ENCODE results near the gene IPMK.

Gene IPMK

DNA sequence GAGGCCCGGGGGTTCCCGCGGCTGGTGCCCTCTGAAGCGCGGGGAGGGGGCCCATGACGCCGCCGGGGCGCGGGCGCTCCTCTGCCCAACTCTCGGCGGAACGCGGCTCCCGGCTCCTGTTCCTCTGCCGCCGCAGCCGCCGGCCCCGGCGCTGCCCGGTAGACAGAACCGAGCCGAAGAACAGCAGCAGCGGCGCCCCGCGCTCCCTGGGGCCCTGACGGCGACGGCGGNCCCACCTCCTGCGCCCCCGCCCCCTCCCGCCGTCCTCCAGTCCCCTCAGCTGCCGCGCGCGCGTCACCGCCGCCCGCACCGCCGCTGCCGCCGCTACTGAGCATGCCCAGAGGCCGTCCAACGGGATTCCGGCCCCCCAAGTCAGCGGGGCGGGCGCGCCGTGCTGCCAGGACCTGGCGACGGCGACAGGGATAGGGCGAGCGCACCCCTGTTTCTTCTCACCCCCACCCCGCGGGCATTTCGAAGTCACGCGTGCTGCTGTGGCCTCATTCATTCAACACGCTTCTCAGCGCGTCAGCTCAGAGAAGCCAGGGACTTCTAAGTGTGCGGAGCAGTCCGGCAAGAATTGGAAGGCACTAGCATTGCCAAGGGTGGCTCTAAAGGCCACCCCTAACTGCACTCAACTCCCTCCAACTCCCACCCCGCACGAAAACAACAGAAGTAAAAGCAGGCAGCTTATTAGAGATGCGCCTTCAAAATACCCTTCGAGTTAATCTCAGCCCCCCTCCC lies at the start of gene IPMK:
Gene IPMK (minus strand): TSS at position 182 of the 741 bp plus-strand sequence. CDS start 283 bp downstream, outside the sequence.
- TF ChIP-seq, protein P1, sequence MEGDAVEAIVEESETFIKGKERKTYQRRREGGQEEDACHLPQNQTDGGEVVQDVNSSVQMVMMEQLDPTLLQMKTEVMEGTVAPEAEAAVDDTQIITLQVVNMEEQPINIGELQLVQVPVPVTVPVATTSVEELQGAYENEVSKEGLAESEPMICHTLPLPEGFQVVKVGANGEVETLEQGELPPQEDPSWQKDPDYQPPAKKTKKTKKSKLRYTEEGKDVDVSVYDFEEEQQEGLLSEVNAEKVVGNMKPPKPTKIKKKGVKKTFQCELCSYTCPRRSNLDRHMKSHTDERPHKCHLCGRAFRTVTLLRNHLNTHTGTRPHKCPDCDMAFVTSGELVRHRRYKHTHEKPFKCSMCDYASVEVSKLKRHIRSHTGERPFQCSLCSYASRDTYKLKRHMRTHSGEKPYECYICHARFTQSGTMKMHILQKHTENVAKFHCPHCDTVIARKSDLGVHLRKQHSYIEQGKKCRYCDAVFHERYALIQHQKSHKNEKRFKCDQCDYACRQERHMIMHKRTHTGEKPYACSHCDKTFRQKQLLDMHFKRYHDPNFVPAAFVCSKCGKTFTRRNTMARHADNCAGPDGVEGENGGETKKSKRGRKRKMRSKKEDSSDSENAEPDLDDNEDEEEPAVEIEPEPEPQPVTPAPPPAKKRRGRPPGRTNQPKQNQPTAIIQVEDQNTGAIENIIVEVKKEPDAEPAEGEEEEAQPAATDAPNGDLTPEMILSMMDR (conservative IDR thresholded peaks at IDR 0.05; ENCODE audit: low read depth, low read length): no peak
- peak within 1 kb of the TSS; percentile 83 for H3K4me3 ChIP-seq (ENCODE audit: low read length)
- DNase-seq (ENCODE audit: low read depth): peak; percentile 33

DNA sequence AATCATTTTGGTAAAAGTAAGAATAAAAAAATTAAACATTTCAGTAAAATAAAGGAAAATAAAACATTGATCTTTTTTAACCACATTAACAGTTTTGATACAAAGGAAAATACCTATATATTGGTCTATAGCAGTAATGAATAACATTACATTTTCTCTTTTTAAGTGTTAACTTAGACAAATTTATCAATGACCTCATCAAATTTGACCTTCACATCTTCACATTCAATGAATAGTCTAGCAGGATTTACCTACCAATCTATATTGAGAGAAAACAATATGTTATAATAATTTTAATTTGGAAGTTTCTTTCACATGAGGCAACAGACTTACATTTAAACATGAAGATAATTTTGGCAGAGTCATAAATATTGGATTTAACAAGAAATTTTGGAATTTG lies 49.2 kb upstream of the IPMK start:
- no peak overlapping the region for H3K4me3 ChIP-seq (ENCODE audit: low read length)
- DNase-seq (ENCODE audit: low read depth): no peak
- TF ChIP-seq, protein P1 (conservative IDR thresholded peaks at IDR 0.05; ENCODE audit: low read depth, low read length): no peak

- no peak for DNase-seq (ENCODE audit: low read depth)
- no peak overlapping the region for H3K4me3 ChIP-seq (ENCODE audit: low read length)
- TF ChIP-seq, protein P1 (conservative IDR thresholded peaks at IDR 0.05; ENCODE audit: low read depth, low read length): no peak
These were observed 43.3 kb upstream of the IPMK start for GRCh38 chr10:58311026-58311425.

DNA sequence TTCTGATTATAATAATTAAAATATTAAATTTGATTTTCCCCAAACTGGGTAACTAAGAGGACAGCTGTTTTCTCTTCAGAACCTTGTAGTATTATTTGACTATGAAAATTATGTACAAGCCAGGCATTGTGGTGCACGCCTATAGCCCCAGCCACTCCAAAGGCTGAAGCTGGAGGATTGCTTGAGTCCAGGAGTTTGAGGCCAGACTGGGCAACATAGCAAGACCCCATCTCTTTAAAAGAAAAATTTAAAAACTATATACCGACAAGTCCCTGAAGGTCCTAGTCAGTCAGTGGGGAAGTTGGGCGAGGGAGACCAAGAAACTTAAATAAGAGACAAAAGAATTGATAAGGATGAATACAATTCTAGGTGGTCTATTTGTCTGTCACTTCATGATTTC lies 40.0 kb upstream of the IPMK start:
- TF ChIP-seq, protein P1 (conservative IDR thresholded peaks at IDR 0.05; ENCODE audit: low read depth, low read length): no peak
- no peak overlapping the region for H3K4me3 ChIP-seq (ENCODE audit: low read length)
- no peak for DNase-seq (ENCODE audit: low read depth)

GRCh38 chr10:58305821-58306220 lies 38.1 kb upstream of the IPMK start:
- no peak for DNase-seq (ENCODE audit: low read depth)
- TF ChIP-seq, protein P1 (conservative IDR thresholded peaks at IDR 0.05; ENCODE audit: low read depth, low read length): no peak

DNA sequence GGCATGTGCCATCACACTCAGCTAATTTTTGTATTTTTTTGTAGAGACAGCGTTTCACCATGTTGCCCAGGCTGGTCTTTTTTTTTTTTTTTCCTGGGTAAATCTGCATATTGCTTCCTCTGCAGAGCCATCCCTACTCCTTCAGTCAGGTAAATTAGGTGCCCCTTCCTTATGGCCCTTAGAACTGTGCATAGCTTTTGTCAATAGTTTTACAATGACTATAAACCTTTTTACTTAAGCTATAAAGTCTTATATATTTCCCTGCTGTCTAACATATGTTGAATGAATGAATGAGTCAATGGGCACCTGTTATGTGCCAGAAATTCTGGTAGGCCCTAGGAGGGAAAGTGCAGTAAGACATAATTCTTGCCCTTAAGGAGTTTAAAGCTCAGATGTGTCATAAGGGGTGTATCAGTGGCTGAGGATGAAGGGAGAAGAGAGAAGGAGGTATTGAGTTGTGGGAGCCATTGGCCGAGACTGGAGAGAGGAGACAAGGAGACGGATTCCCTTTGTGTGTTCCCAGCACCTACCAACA lies 36.5 kb upstream of the IPMK start:
- DNase-seq (ENCODE audit: low read depth): no peak
- no peak overlapping the region for H3K4me3 ChIP-seq (ENCODE audit: low read length)
- TF ChIP-seq, protein P1 (conservative IDR thresholded peaks at IDR 0.05; ENCODE audit: low read depth, low read length): no peak

More at GRCh38 chr10:58305821-58306220, 38.1 kb upstream of the IPMK start:
- H3K4me3 ChIP-seq (ENCODE audit: low read length): no peak overlapping the region

DNA sequence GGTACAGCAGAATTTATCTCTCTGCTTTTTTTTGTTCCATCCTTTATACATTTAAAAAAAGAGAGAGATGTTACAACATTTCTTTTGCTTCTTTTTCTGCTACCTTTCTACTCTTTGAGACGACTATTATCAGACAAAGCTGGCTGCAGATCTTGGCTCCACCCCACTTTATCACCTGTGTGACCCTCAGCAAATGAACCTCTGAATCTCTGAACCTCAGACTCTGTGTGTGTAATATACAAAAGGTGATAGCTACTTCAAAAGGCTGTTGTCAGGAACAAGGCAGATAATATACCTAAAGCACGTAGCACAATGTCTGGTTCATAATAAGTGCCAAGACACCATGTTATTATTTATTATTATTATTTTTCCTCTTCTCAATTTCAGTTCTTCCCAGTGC lies 34.6 kb upstream of the IPMK start:
- no peak overlapping the region for H3K4me3 ChIP-seq (ENCODE audit: low read length)
- no peak for DNase-seq (ENCODE audit: low read depth)
- TF ChIP-seq, protein P1 (conservative IDR thresholded peaks at IDR 0.05; ENCODE audit: low read depth, low read length): no peak
